ENCODE measurements around the gene C19orf12.
A peak's percentile ranks its signal among the peaks of the same experiment; 100 is the strongest.

Gene C19orf12

GRCh38 chr19:29664753-29665214 lies 50.3 kb downstream of the C19orf12 start:
- H3K9me3 ChIP-seq (ENCODE audit: low read length): no peaks in the 10 kb centered on the region
- H4K20me1 ChIP-seq (ENCODE audit: insufficient read depth, low read length): no peaks in the 10 kb centered on the region
- peak overlapping the region; percentile 86 for H3K4me2 ChIP-seq (ENCODE audit: low read length)
- H3K79me2 ChIP-seq (ENCODE audit: insufficient read depth, low read length): no peaks in the 10 kb centered on the region
- no peaks in the 10 kb centered on the region for H3K36me3 ChIP-seq (ENCODE audit: insufficient read depth, low read length)
- TF ChIP-seq EZH2 (IDR thresholded peaks at IDR 0.05; ENCODE audit: borderline replicate concordance, low read length): no peak
- TF ChIP-seq CTCF (IDR thresholded peaks at IDR 0.05; ENCODE audit: low read length): peak; percentile 24; the same call in 1 of the 2 replicates
- peaks cover 35% of the 10 kb centered on the region for H3K4me1 ChIP-seq (ENCODE audit: insufficient read depth, low read length, severe bottlenecking)
- no peak overlapping the region for H3K27ac ChIP-seq (ENCODE audit: low read depth, low read length, poor library complexity, severe bottlenecking)
- peaks cover 5% of the 10 kb centered on the region; the same call in 1 of the 2 replicates for H3F3A ChIP-seq (ENCODE audit: insufficient read depth, low read length)
- H3K9me2 ChIP-seq (ENCODE audit: low read depth, low read length): no peaks in the 10 kb centered on the region
- H3K27me3 ChIP-seq (ENCODE audit: insufficient read depth, low read length): 0 out of 2 replicates have a peak, but pooled peaks cover 6% of the 10 kb centered on the region
- H2AFZ ChIP-seq (ENCODE audit: low read length): no peak overlapping the region
- H3K4me3 ChIP-seq (ENCODE audit: low read depth, low read length, poor library complexity, severe bottlenecking): peak overlapping the region; percentile 72
- H3K9ac ChIP-seq (ENCODE audit: low read length): peak overlapping the region; percentile 43; the same call in 1 of the 2 replicates

GRCh38 chr19:29663861-29664752 lies 51.0 kb downstream of the C19orf12 start:
- Histone ChIP-seq H3K9me2 (ENCODE audit: low read depth, low read length) (no peaks in the 10 kb centered on the region), H3K27me3 (ENCODE audit: insufficient read depth, low read length) (0 out of 2 replicates have a peak, but pooled peaks cover 6% of the 10 kb centered on the region), H4K20me1 (ENCODE audit: insufficient read depth, low read length) (no peaks in the 10 kb centered on the region), H3K79me2 (ENCODE audit: insufficient read depth, low read length) (no peaks in the 10 kb centered on the region), H3K4me2 (ENCODE audit: low read length) (peak overlapping the region; percentile 86), H3K36me3 (ENCODE audit: insufficient read depth, low read length) (no peaks in the 10 kb centered on the region), H3F3A (ENCODE audit: insufficient read depth, low read length) (peaks cover 5% of the 10 kb centered on the region; the same call in 1 of the 2 replicates), H3K9me3 (ENCODE audit: low read length) (no peaks in the 10 kb centered on the region), H2AFZ (ENCODE audit: low read length) (no peak overlapping the region), H3K9ac (ENCODE audit: low read length) (no peak overlapping the region; the same call in 1 of the 2 replicates), H3K27ac (ENCODE audit: low read depth, low read length, poor library complexity, severe bottlenecking) (no peak overlapping the region), H3K4me3 (ENCODE audit: low read depth, low read length, poor library complexity, severe bottlenecking) (peak overlapping the region; percentile 72), H3K4me1 (ENCODE audit: insufficient read depth, low read length, severe bottlenecking) (peaks cover 35% of the 10 kb centered on the region)
- no peak for TF ChIP-seq EZH2 (IDR thresholded peaks at IDR 0.05; ENCODE audit: borderline replicate concordance, low read length)
- no peak for TF ChIP-seq CTCF (IDR thresholded peaks at IDR 0.05; ENCODE audit: low read length)

- H4K20me1 ChIP-seq (ENCODE audit: insufficient read depth, low read length): no peaks in the 10 kb centered on the region
- no peak overlapping the region for H3K4me3 ChIP-seq (ENCODE audit: low read depth, low read length, poor library complexity, severe bottlenecking)
- no peak overlapping the region for H3K27ac ChIP-seq (ENCODE audit: low read depth, low read length, poor library complexity, severe bottlenecking)
- H2AFZ ChIP-seq (ENCODE audit: low read length): no peak overlapping the region
- TF ChIP-seq CTCF (IDR thresholded peaks at IDR 0.05; ENCODE audit: low read length) (no peak), EZH2 (IDR thresholded peaks at IDR 0.05; ENCODE audit: borderline replicate concordance, low read length) (no peak)
- H3K9me2 ChIP-seq (ENCODE audit: low read depth, low read length): no peaks in the 10 kb centered on the region
- H3K9me3 ChIP-seq (ENCODE audit: low read length): no peaks in the 10 kb centered on the region
- H3K27me3 ChIP-seq (ENCODE audit: insufficient read depth, low read length): 0 out of 2 replicates have a peak, but pooled peaks cover 6% of the 10 kb centered on the region
- H3K36me3 ChIP-seq (ENCODE audit: insufficient read depth, low read length): no peaks in the 10 kb centered on the region
- no peaks in the 10 kb centered on the region for H3K79me2 ChIP-seq (ENCODE audit: insufficient read depth, low read length)
- H3K9ac ChIP-seq (ENCODE audit: low read length): no peak overlapping the region
- H3K4me1 ChIP-seq (ENCODE audit: insufficient read depth, low read length, severe bottlenecking): peaks cover 30% of the 10 kb centered on the region
- no peak overlapping the region for H3K4me2 ChIP-seq (ENCODE audit: low read length)
- H3F3A ChIP-seq (ENCODE audit: insufficient read depth, low read length): peaks cover 5% of the 10 kb centered on the region; the same call in 1 of the 2 replicates
Observed at GRCh38 chr19:29662604-29663404, 52.3 kb downstream of the C19orf12 start.

All from OCI-LY1 (cell line).